ENCODE measurements around the gene EFCAB6. TPM values are rescaled to one million over a fixed set of nuclear protein-coding genes. Genes with fewer than 3 reads are reported as not detected.

The EFCAB6 gene
- total RNA-seq, 3 donors from 2014 or later, result 3.0 to 9.8 (median 5.9) TPM

- no peaks in the 10 kb centered on the region for H3K27me3 ChIP-seq
- no peak overlapping the region for H3K4me3 ChIP-seq
- no peaks in the 10 kb centered on the region for H3K9me3 ChIP-seq
- H3K27ac ChIP-seq, result no peak overlapping the region
- no peak for DNase-seq (ENCODE audit: low spot score in 2 of 2)
- intact Hi-C loops (cut with DNase I; ENCODE audit: low total_unique reads), result no loop called here
- TF ChIP-seq POLR2A (IDR thresholded peaks at IDR 0.05), result no peak
- no peak for TF ChIP-seq POLR2AphosphoS5 (IDR thresholded peaks at IDR 0.05)
- no peak for TF ChIP-seq CTCF (IDR thresholded peaks at IDR 0.05)
- H3K36me3 ChIP-seq, result no peaks in the 10 kb centered on the region
- H3K4me1 ChIP-seq, result no peaks in the 10 kb centered on the region
Observed at GRCh38 chr22:43737150-43737828, 74.8 kb downstream of the EFCAB6 start.

GRCh38 chr22:43736651-43737050 is 75.5 kb downstream of the EFCAB6 start:
- Histone ChIP-seq H3K36me3 (no peaks in the 10 kb centered on the region), H3K27ac (no peak overlapping the region), H3K4me3 (no peak overlapping the region), H3K27me3 (no peaks in the 10 kb centered on the region), H3K9me3 (no peaks in the 10 kb centered on the region), H3K4me1 (no peaks in the 10 kb centered on the region)
- DNase-seq (ENCODE audit: low spot score in 2 of 2), result no peak
- TF ChIP-seq POLR2A (IDR thresholded peaks at IDR 0.05) (no peak), CTCF (IDR thresholded peaks at IDR 0.05) (no peak), POLR2AphosphoS5 (IDR thresholded peaks at IDR 0.05) (no peak)
- intact Hi-C loops (cut with DNase I; ENCODE audit: low total_unique reads), result no loop called here

- TF ChIP-seq CTCF (IDR thresholded peaks at IDR 0.05), result no peak
- no peak for TF ChIP-seq POLR2AphosphoS5 (IDR thresholded peaks at IDR 0.05)
- TF ChIP-seq POLR2A (IDR thresholded peaks at IDR 0.05), result no peak
- H3K36me3 ChIP-seq, result no peaks in the 10 kb centered on the region
- H3K9me3 ChIP-seq, result no peaks in the 10 kb centered on the region
- no peak overlapping the region for H3K27ac ChIP-seq
- DNase-seq (ENCODE audit: low spot score in 2 of 2), result no peak
- no peaks in the 10 kb centered on the region for H3K27me3 ChIP-seq
- H3K4me1 ChIP-seq, result no peaks in the 10 kb centered on the region
- no peak overlapping the region for H3K4me3 ChIP-seq
- intact Hi-C loops (cut with DNase I; ENCODE audit: low total_unique reads), result no loop called here
Observed at GRCh38 chr22:43734370-43735150, 77.5 kb downstream of the EFCAB6 start.

- Histone ChIP-seq H3K9me3 (no peaks in the 10 kb centered on the region), H3K27me3 (no peaks in the 10 kb centered on the region), H3K4me3 (no peak overlapping the region), H3K27ac (no peak overlapping the region), H3K36me3 (no peaks in the 10 kb centered on the region), H3K4me1 (no peaks in the 10 kb centered on the region)
- intact Hi-C loops (cut with DNase I; ENCODE audit: low total_unique reads), result no loop called here
- no peak for DNase-seq (ENCODE audit: low spot score in 2 of 2)
- TF ChIP-seq CTCF (IDR thresholded peaks at IDR 0.05), result no peak
- no peak for TF ChIP-seq POLR2A (IDR thresholded peaks at IDR 0.05)
- no peak for TF ChIP-seq POLR2AphosphoS5 (IDR thresholded peaks at IDR 0.05)
Observed at GRCh38 chr22:43733138-43733537, 79.0 kb downstream of the EFCAB6 start.

GRCh38 chr22:43731988-43732387 is 80.1 kb downstream of the EFCAB6 start:
- no peaks in the 10 kb centered on the region for H3K27me3 ChIP-seq
- H3K36me3 ChIP-seq, result no peaks in the 10 kb centered on the region
- TF ChIP-seq CTCF (IDR thresholded peaks at IDR 0.05) (no peak), POLR2A (IDR thresholded peaks at IDR 0.05) (no peak), POLR2AphosphoS5 (IDR thresholded peaks at IDR 0.05) (no peak)
- H3K4me3 ChIP-seq, result no peak overlapping the region
- intact Hi-C loops (cut with DNase I; ENCODE audit: low total_unique reads), result no loop called here
- DNase-seq (ENCODE audit: low spot score in 2 of 2), result no peak
- no peaks in the 10 kb centered on the region for H3K9me3 ChIP-seq
- H3K27ac ChIP-seq, result no peak overlapping the region
- H3K4me1 ChIP-seq, result no peaks in the 10 kb centered on the region

All from breast epithelium (tissue), 4 donors.